ENCODE results near the gene COL4A3. TPM values are rescaled to one million over a fixed set of nuclear protein-coding genes. Genes with fewer than 3 reads are reported as not detected.
"Not testable (repeated sequence)": the region's sequence is repeated elsewhere in the genome, so short reads cannot be mapped to it uniquely, and the experiment has no call there.

The COL4A3 gene
- total RNA-seq, 1 donor from 2014 or later: not detected

DNA sequence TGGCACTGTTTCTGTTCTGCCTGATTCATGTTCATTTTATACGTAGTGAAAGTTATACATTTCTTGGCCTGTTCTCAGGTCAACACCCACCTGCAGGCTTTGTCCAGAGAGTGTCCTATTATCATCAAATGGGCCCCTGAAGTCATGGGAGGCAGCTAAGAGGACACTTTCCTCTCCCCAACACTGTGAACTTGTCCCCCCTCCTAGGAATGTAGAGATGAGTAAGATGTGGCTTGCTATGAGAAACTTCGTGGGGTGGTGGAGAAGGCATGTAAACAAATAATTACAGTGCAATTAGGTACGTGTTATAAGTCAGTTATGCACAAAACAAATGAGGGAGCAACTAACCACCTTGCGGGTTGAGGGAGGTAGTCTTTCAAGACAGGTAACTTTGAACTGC is 57.9 kb downstream of the COL4A3 start:
- Histone ChIP-seq H3K9me3 (ENCODE audit: insufficient read depth, low read depth, low read length) (no peaks in the 10 kb centered on the region), H3K27me3 (ENCODE audit: insufficient read depth, low read length) (no peaks in the 10 kb centered on the region), H3K36me3 (ENCODE audit: insufficient read depth, low read length) (no peaks in the 10 kb centered on the region), H3K4me2 (ENCODE audit: low read length) (no peak overlapping the region), H3K27ac (ENCODE audit: low read depth, low read length) (no peak overlapping the region), H4K20me1 (ENCODE audit: insufficient read depth, low read length) (no peaks in the 10 kb centered on the region), H2AFZ (ENCODE audit: low read depth, low read length) (no peak overlapping the region), H3K4me3 (ENCODE audit: insufficient read depth, low read depth, low read length) (no peak overlapping the region), H3K9ac (ENCODE audit: low read length) (no peak overlapping the region), H3K79me2 (ENCODE audit: insufficient read depth, low read length) (no peaks in the 10 kb centered on the region), H3K4me1 (ENCODE audit: insufficient read depth, low read length) (no peaks in the 10 kb centered on the region)
- FAIRE-seq: no peak
- H3K9me3 Mint-ChIP-seq (ENCODE audit: unreplicated experiment): no peaks in the 10 kb centered on the region
- no peak overlapping the region for H3K4me3 Mint-ChIP-seq (ENCODE audit: unreplicated experiment)
- TF ChIP-seq EZH2 (IDR thresholded peaks at IDR 0.05; ENCODE audit: insufficient read depth, low read length): no peak
- TF ChIP-seq, protein P1, sequence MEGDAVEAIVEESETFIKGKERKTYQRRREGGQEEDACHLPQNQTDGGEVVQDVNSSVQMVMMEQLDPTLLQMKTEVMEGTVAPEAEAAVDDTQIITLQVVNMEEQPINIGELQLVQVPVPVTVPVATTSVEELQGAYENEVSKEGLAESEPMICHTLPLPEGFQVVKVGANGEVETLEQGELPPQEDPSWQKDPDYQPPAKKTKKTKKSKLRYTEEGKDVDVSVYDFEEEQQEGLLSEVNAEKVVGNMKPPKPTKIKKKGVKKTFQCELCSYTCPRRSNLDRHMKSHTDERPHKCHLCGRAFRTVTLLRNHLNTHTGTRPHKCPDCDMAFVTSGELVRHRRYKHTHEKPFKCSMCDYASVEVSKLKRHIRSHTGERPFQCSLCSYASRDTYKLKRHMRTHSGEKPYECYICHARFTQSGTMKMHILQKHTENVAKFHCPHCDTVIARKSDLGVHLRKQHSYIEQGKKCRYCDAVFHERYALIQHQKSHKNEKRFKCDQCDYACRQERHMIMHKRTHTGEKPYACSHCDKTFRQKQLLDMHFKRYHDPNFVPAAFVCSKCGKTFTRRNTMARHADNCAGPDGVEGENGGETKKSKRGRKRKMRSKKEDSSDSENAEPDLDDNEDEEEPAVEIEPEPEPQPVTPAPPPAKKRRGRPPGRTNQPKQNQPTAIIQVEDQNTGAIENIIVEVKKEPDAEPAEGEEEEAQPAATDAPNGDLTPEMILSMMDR (IDR thresholded peaks at IDR 0.05; ENCODE audit: insufficient read depth, low read depth, low read length): no peak
- no peaks in the 10 kb centered on the region for H3K36me3 Mint-ChIP-seq (ENCODE audit: low read depth, unreplicated experiment)
- H3K4me1 Mint-ChIP-seq (ENCODE audit: low read depth, unreplicated experiment): peaks cover 6% of the 10 kb centered on the region
- H3K27ac Mint-ChIP-seq (ENCODE audit: unreplicated experiment): no peak overlapping the region
- no peaks in the 10 kb centered on the region for H3K27me3 Mint-ChIP-seq (ENCODE audit: low read depth, unreplicated experiment)
- no peak for DNase-seq (ENCODE audit: low read depth)

DNA sequence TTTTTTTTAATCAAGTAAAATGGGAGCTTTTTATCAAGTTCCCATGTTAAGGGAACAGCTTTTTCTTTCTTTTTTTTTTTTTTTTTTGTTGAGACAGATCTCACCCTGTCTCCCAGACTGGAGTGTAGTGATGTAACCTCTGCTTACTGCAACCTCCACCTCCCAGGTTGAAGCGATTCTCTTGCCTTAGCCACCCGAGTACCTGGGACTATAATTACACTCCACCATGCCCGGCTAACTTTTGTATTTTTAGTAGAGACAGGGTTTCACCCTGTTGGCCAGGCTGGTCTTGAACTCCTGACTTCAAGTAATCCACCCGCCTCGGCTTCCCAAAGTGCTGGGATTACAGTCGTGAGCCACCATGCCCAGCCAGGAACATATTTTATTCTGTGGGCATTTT is 61.2 kb downstream of the COL4A3 start:
- H3K27me3 ChIP-seq (ENCODE audit: insufficient read depth, low read length); H3K9me3 Mint-ChIP-seq (ENCODE audit: unreplicated experiment); H3K27me3 Mint-ChIP-seq (ENCODE audit: low read depth, unreplicated experiment); H3K9me3 ChIP-seq (ENCODE audit: insufficient read depth, low read depth, low read length); H3K27ac ChIP-seq (ENCODE audit: low read depth, low read length); DNase-seq (ENCODE audit: low read depth); H3K36me3 ChIP-seq (ENCODE audit: insufficient read depth, low read length); H3K4me1 Mint-ChIP-seq (ENCODE audit: low read depth, unreplicated experiment); H3K36me3 Mint-ChIP-seq (ENCODE audit: low read depth, unreplicated experiment); H4K20me1 ChIP-seq (ENCODE audit: insufficient read depth, low read length); H3K4me3 ChIP-seq (ENCODE audit: insufficient read depth, low read depth, low read length); H3K4me2 ChIP-seq (ENCODE audit: low read length); H3K9ac ChIP-seq (ENCODE audit: low read length); H3K4me3 Mint-ChIP-seq (ENCODE audit: unreplicated experiment); H3K79me2 ChIP-seq (ENCODE audit: insufficient read depth, low read length); H3K4me1 ChIP-seq (ENCODE audit: insufficient read depth, low read length); FAIRE-seq; H3K27ac Mint-ChIP-seq (ENCODE audit: unreplicated experiment); H2AFZ ChIP-seq (ENCODE audit: low read depth, low read length): not testable (repeated sequence)

DNA sequence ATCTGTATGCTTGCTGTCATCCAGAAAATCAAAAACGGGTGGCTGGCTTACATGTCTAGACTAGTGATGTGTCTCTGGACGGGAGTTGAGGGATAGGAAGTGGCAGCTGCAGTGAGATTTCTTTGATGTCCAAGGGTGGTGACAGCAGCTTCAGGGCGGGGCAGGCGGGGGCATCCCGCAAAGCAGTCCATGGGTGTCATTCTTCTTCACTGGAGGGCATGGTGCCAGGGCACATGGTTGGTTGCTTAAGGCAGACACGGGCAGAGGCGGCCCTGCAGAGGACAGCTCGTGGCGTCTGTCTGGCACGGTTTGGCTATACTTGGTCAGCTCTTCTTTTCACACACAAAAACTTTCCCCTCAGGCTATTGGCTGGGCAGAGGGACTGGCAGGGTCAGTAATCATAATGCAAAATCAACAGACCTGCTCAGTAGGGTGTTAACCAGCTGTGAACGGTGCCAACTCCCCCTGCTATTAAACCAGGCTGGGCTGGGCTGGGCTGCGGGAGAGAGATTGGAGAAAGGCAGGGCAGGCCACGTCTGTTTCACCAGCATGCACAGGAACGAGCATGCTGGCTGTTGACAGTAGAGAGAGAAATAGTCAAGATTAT is 63.7 kb downstream of the COL4A3 start:
- H3K36me3 Mint-ChIP-seq (ENCODE audit: low read depth, unreplicated experiment): no peaks in the 10 kb centered on the region
- Histone ChIP-seq H4K20me1 (ENCODE audit: insufficient read depth, low read length) (no peaks in the 10 kb centered on the region), H3K27ac (ENCODE audit: low read depth, low read length) (no peak overlapping the region), H3K9me3 (ENCODE audit: insufficient read depth, low read depth, low read length) (no peaks in the 10 kb centered on the region), H3K9ac (ENCODE audit: low read length) (no peak overlapping the region), H2AFZ (ENCODE audit: low read depth, low read length) (no peak overlapping the region), H3K36me3 (ENCODE audit: insufficient read depth, low read length) (no peaks in the 10 kb centered on the region), H3K79me2 (ENCODE audit: insufficient read depth, low read length) (no peaks in the 10 kb centered on the region), H3K4me1 (ENCODE audit: insufficient read depth, low read length) (no peaks in the 10 kb centered on the region), H3K4me3 (ENCODE audit: insufficient read depth, low read depth, low read length) (no peak overlapping the region), H3K4me2 (ENCODE audit: low read length) (peak overlapping the region; percentile 35), H3K27me3 (ENCODE audit: insufficient read depth, low read length) (no peaks in the 10 kb centered on the region)
- TF ChIP-seq, protein P1 (IDR thresholded peaks at IDR 0.05; ENCODE audit: insufficient read depth, low read depth, low read length): no peak
- no peak for TF ChIP-seq EZH2 (IDR thresholded peaks at IDR 0.05; ENCODE audit: insufficient read depth, low read length)
- H3K27me3 Mint-ChIP-seq (ENCODE audit: low read depth, unreplicated experiment): no peaks in the 10 kb centered on the region
- no peak for DNase-seq (ENCODE audit: low read depth)
- FAIRE-seq: no peak
- H3K4me1 Mint-ChIP-seq (ENCODE audit: low read depth, unreplicated experiment): no peaks in the 10 kb centered on the region
- no peak overlapping the region for H3K4me3 Mint-ChIP-seq (ENCODE audit: unreplicated experiment)
- H3K9me3 Mint-ChIP-seq (ENCODE audit: unreplicated experiment): no peaks in the 10 kb centered on the region
- H3K27ac Mint-ChIP-seq (ENCODE audit: unreplicated experiment): no peak overlapping the region
